GM18526 (cell line): Measurements from ENCODE around the gene HSDL1.

Source experiments
- POLR2A ChIP-seq: IDR thresholded peaks from 3 replicates; pipeline ENCODE4 v1.6.1; 2011; ENCODE audit not compliant: insufficient read length; ENCODE audit errors: extremely low read depth

The HSDL1 gene

GRCh38 chr16:84105948-84106740 is 38.8 kb downstream of the HSDL1 start:
- TF ChIP-seq POLR2A: no peak

- no peak for TF ChIP-seq POLR2A
Observed at GRCh38 chr16:84105301-84105815, 39.6 kb downstream of the HSDL1 start.

- TF ChIP-seq POLR2A: no peak
Observed at GRCh38 chr16:84104231-84104630, 40.7 kb downstream of the HSDL1 start.

- TF ChIP-seq POLR2A: no peak
Observed at GRCh38 chr16:84103678-84104077, 41.3 kb downstream of the HSDL1 start.

- TF ChIP-seq POLR2A: no peak
Observed at GRCh38 chr16:84098939-84099338, 46.0 kb downstream of the HSDL1 start.

- no peak for TF ChIP-seq POLR2A
Observed at GRCh38 chr16:84096447-84097005, 48.5 kb downstream of the HSDL1 start.

- TF ChIP-seq POLR2A: no peak
Observed at GRCh38 chr16:84095466-84095865, 49.5 kb downstream of the HSDL1 start.

- TF ChIP-seq POLR2A: no peak
Observed at GRCh38 chr16:84093879-84094270, 51.1 kb downstream of the HSDL1 start.

- no peak for TF ChIP-seq POLR2A
Observed at GRCh38 chr16:84093120-84093878, 51.7 kb downstream of the HSDL1 start.

GRCh38 chr16:84091460-84091859 is 53.5 kb downstream of the HSDL1 start:
- no peak for TF ChIP-seq POLR2A

- no peak for TF ChIP-seq POLR2A
Observed at GRCh38 chr16:84090211-84090610, 54.8 kb downstream of the HSDL1 start.

- TF ChIP-seq POLR2A: no peak
Observed at GRCh38 chr16:84088695-84089395, 56.1 kb downstream of the HSDL1 start.

GRCh38 chr16:84087466-84088151 is 57.4 kb downstream of the HSDL1 start:
- no peak for TF ChIP-seq POLR2A

- no peak for TF ChIP-seq POLR2A
Observed at GRCh38 chr16:84087001-84087400, 58.0 kb downstream of the HSDL1 start.

- TF ChIP-seq POLR2A: no peak
Observed at GRCh38 chr16:84086341-84086740, 58.6 kb downstream of the HSDL1 start.
